Measurements from ENCODE around the gene ITGA8. TPM values are rescaled to one million over a fixed set of nuclear protein-coding genes. Genes with fewer than 3 reads are reported as not detected.

Gene ITGA8
- total RNA-seq, 1 experiment from 2014 or later = 0.03 TPM

DNA sequence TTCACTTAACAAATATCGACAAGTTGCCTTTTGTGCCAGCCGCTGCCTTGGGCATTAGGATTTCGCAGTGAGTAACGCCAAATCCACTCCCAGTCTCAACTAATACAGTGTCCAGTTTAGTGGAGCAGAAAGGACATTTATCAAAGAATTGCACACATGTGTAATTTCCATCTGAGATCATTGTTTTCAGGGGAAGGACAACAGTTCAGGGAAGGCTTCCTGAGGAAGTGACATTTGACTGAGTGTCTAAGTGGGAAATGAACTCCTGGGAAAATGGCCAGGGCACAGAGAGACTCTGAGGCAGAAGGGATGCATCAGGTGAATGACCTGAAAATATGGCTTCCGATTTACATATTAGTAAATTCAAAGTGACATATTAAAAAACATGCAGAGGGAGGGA lies 89.4 kb downstream of the ITGA8 start:
- Histone ChIP-seq H3K27me3 (ENCODE audit: control insufficient read depth, insufficient read depth, low read length) (no peaks in the 10 kb centered on the region), H3K36me3 (replicated peaks; ENCODE audit: control insufficient read depth, insufficient read depth, low read length) (no peaks in the 10 kb centered on the region), H3K4me3 (ENCODE audit: insufficient read depth, low read depth, low read length) (no peak overlapping the region)
- no peak for DNase-seq

DNA sequence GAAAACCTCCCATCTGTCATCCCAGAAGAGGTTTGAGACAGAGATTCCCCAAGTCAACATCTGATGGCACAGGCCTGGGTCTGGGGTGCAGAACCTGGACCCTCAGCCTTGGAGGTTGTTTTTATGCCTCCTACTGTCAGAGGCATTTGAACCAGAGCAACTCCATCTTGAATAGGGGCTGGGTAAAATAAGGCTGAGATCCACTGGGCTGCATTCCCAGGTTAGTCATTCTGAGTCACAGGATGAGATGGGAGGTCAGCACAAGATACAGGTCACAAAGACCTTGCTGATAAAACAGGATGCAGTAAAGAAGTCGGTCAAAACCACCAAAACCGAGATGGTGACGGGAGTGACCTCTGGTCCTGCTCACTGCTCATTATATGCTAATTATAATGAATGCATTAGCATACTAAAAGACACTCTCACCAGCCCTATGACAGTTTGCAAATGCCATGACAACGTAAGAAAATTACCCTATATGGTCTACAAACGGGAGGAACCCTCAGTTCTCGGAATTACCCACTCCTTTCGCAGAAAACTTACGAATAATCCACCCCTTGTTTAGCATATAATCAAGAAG lies 92.0 kb downstream of the ITGA8 start:
- Histone ChIP-seq H3K27me3 (ENCODE audit: control insufficient read depth, insufficient read depth, low read length) (no peaks in the 10 kb centered on the region), H3K4me3 (ENCODE audit: insufficient read depth, low read depth, low read length) (no peak overlapping the region), H3K36me3 (replicated peaks; ENCODE audit: control insufficient read depth, insufficient read depth, low read length) (no peaks in the 10 kb centered on the region)
- DNase-seq = no peak

DNA sequence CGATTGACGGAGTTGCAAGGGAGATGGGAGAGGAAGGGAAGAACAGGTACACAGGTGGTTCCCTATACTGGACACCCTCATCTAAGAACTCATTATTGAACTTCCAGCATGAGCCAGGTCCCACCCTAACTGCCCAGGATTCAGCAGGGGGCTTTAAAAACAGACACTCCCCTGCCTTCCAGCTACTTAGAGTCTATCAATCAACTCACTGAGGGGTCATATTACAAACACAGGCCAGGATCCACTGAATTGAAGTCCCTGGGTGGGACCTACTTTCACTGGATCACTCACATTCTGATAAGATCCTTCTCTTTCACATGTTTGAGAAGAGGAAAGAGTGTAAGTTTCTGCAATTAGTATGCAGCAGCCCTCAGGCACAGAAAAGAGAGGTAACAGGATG lies 92.8 kb downstream of the ITGA8 start:
- Histone ChIP-seq H3K36me3 (replicated peaks; ENCODE audit: control insufficient read depth, insufficient read depth, low read length) (no peaks in the 10 kb centered on the region), H3K4me3 (ENCODE audit: insufficient read depth, low read depth, low read length) (no peak overlapping the region)

DNA sequence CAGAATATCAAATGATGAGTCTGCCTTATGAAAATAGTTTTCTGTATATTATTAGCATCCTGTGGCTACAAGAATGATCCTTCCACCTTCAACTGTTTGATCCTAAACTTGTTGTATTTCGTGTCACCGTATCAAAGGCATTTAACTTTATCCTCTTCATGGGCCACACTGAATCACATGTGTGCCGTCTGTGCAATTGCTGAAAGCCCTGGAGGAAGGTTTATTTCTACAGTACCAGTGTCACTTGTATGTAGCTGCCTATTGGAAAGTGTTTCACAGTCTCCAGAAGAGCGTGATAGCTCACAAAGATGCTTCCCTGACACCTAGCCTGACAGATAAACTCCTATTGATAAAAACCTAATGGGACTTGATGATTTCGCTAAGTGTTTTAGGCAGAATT lies 94.5 kb downstream of the ITGA8 start:
- Histone ChIP-seq H3K4me3 (ENCODE audit: insufficient read depth, low read depth, low read length) (no peak overlapping the region), H3K27me3 (ENCODE audit: control insufficient read depth, insufficient read depth, low read length) (no peaks in the 10 kb centered on the region), H3K36me3 (replicated peaks; ENCODE audit: control insufficient read depth, insufficient read depth, low read length) (no peaks in the 10 kb centered on the region)
- DNase-seq = no peak

More for the DNA sequence above, 92.8 kb downstream of the ITGA8 start:
- DNase-seq = no peak
- no peaks in the 10 kb centered on the region for H3K27me3 ChIP-seq (ENCODE audit: control insufficient read depth, insufficient read depth, low read length)

DNA sequence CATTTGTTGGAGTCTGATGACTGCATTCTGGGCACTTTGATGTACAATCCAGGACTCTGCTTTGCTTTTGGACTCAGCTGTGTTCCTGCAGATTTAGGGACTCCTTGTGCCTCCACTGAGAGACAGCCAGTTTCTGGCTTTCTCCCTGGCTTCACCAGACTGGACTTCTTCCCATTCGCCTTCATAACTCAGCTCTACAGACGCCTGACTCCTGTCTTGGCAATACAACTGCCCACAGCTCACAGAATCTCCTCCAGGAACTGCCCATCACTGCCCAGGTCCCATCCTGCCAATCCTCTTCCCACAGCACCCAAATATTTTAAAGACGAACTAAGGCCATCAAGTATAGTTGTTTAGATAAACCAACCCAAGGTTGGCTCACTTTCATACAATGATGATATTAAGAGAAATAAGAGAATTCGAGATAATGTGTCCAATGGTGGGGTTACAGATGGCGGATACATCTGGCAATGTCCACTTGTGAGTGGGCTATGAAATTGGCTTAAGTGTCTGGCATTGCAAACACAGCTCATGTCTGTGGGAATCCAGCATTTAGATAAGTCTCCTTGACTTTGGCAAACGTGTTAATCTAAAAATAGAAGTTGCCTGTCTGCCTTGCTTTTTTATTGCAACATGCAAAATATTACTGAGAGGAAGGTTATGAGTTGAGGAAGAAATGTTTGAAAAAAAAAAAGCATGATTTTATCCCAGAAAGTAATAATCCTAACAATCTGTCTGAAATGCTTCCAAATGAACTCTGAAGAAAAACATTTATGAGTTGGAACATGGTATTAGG lies 95.1 kb downstream of the ITGA8 start:
- no peaks in the 10 kb centered on the region for H3K27me3 ChIP-seq (ENCODE audit: control insufficient read depth, insufficient read depth, low read length)
- no peak overlapping the region for H3K4me3 ChIP-seq (ENCODE audit: insufficient read depth, low read depth, low read length)
- no peaks in the 10 kb centered on the region for H3K36me3 ChIP-seq (replicated peaks; ENCODE audit: control insufficient read depth, insufficient read depth, low read length)
- DNase-seq = no peak

DNA sequence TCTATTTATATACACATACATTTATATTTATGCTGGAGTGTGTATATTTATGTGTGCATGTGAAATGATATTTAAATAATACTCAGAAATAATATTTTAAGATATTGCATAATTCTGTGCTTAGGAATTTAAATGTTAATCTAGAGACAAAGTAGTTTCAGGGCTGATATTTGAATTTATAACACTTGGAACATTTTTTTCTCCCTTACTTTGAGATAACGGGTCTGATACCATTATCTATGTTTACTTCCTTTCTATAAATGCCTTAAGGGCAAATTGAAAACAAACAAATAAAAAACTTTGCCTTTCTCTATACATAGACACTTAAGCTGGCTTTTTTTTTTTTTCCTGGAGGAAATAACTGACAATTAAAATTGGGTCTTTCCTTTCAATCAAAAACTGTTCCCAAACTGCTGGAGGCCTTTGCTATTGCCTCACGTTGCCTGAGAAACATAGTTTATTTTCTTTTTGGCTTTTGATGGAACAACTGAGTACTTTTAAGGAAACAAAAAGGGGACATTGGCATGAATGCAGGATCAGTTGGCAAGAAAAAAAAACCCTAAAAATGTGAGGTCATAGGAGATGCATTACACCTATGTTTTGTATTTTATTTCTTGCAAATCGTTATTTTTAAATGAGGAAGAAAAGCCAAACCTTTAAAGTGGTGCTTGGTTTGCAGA lies 98.7 kb downstream of the ITGA8 start:
- Histone ChIP-seq H3K36me3 (replicated peaks; ENCODE audit: control insufficient read depth, insufficient read depth, low read length) (no peaks in the 10 kb centered on the region), H3K4me3 (ENCODE audit: insufficient read depth, low read depth, low read length) (no peak overlapping the region), H3K27me3 (ENCODE audit: control insufficient read depth, insufficient read depth, low read length) (no peaks in the 10 kb centered on the region)
- no peak for DNase-seq

DNA sequence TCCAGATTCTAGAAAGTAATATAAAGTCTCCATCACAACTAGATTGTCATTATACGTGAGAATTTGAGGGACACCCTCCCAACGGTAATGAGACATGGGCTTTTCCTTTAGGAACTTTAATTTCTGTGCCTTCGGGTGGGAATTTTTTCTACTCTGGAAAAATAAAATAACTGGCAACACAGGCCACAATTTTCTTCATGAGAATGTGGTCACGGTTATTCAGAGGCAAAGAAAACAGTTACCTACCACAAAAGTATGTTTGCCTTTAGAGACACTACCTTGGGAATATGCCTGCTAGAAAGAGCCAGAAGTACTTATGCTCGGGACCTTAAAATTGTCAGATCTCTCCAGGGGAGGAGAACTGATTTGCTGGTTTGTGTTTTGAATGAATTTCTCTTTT lies 99.4 kb downstream of the ITGA8 start:
- Histone ChIP-seq H3K36me3 (replicated peaks; ENCODE audit: control insufficient read depth, insufficient read depth, low read length) (no peaks in the 10 kb centered on the region), H3K27me3 (ENCODE audit: control insufficient read depth, insufficient read depth, low read length) (no peaks in the 10 kb centered on the region), H3K4me3 (ENCODE audit: insufficient read depth, low read depth, low read length) (no peak overlapping the region)
- no peak for DNase-seq

DNA sequence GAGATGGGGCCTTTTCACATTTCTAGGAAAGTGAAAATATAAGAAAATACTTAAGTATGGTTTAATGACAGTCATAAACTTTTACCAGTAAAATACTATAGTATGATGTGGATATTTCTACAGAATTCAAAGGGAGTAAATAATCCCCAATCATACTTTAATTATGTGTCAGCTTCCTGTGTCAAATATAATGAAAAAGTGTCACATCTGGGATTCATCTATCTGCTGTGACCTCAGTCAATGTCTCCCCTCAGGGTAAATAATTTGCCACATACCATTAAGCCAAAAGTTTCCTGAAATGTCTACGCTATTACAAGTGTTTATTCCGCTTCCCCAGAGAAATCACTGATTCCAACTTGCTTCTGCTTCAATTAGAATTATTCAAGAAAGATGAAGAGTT lies 110.5 kb downstream of the ITGA8 start:
- Histone ChIP-seq H3K4me3 (ENCODE audit: insufficient read depth, low read depth, low read length) (no peak overlapping the region), H3K27me3 (ENCODE audit: control insufficient read depth, insufficient read depth, low read length) (no peaks in the 10 kb centered on the region), H3K36me3 (replicated peaks; ENCODE audit: control insufficient read depth, insufficient read depth, low read length) (no peaks in the 10 kb centered on the region)
- DNase-seq = no peak

DNA sequence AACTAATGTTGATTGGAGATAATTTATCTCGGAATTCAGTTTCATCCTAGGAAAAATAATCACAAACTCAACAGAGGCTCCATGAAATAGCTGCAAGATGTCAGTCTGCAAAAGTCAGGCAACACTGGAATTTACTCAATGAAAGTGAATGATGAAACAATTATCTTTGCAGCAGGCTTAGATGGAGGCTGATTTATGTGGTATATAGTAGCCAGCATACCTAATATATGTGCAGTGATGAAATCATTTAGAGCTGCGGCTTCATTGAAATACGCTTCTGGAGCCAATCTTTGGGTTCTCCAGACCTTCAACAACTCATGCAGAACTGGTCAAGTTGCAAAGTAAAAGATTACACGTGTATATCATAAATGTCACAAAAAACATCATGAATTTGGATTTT lies 113.3 kb downstream of the ITGA8 start:
- DNase-seq = no peak
- no peaks in the 10 kb centered on the region for H3K36me3 ChIP-seq (replicated peaks; ENCODE audit: control insufficient read depth, insufficient read depth, low read length)
- H3K4me3 ChIP-seq (ENCODE audit: insufficient read depth, low read depth, low read length) = no peak overlapping the region
- H3K27me3 ChIP-seq (ENCODE audit: control insufficient read depth, insufficient read depth, low read length) = no peaks in the 10 kb centered on the region

DNA sequence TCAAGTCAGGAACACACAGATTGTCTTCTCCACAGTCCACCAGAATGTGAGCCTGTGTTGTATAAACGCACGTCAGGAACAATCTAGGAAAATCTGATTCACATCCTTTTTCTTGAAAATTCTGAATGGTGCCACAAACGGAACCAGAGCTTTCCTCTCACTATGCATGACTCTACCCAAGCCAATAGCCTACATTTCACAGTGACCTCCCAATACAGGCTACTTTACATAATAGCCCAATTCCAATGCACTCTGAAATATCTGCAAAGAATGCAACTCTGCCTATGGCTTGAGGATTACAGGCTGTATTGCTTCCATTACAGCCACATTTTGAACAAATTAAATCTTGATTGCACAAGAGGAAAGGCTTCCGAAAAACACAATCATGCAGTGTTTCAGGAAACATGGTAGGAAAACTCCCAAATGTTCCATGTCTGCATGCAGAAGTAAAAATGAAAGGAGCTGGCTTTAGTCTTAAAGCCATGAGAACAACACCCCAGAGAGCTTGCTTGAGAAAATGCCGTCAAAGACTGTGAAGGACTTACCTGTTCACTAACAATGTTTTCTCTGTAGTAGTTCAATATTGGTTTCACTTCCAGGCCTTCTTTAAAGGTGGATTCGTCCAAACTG lies 113.9 kb downstream of the ITGA8 start:
- no peak for DNase-seq
- Histone ChIP-seq H3K27me3 (ENCODE audit: control insufficient read depth, insufficient read depth, low read length) (no peaks in the 10 kb centered on the region), H3K4me3 (ENCODE audit: insufficient read depth, low read depth, low read length) (no peak overlapping the region), H3K36me3 (replicated peaks; ENCODE audit: control insufficient read depth, insufficient read depth, low read length) (no peaks in the 10 kb centered on the region)

DNA sequence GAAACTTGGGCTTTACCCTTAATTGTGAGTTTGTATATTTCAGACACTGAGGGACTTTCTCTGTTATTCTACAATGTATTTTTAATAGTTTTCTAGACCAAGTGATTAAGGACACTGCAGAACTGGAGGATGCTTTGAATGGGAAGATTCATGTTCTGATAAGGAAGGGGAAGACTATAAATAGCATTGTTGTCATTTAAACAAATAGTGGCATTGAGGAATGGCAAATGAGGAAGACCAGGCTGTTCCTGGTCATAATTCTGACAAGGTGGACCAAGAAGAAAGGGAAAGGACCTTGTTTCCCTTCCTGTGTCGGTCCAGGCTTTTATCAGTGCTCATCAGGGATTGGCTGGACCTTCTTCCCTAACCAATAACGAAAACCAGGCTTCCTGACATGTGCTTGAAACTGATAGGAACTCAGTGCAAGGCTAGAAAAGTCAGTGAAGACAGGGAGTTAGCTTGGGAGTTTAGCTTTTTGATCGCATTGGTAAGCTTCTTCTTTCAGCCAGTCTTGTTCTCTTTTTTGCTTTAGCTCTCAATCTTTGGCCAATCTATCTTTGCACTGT lies 116.2 kb downstream of the ITGA8 start:
- H3K4me3 ChIP-seq (ENCODE audit: insufficient read depth, low read depth, low read length) = no peak overlapping the region
- H3K36me3 ChIP-seq (replicated peaks; ENCODE audit: control insufficient read depth, insufficient read depth, low read length) = no peaks in the 10 kb centered on the region
- no peak for DNase-seq
- no peaks in the 10 kb centered on the region for H3K27me3 ChIP-seq (ENCODE audit: control insufficient read depth, insufficient read depth, low read length)

DNA sequence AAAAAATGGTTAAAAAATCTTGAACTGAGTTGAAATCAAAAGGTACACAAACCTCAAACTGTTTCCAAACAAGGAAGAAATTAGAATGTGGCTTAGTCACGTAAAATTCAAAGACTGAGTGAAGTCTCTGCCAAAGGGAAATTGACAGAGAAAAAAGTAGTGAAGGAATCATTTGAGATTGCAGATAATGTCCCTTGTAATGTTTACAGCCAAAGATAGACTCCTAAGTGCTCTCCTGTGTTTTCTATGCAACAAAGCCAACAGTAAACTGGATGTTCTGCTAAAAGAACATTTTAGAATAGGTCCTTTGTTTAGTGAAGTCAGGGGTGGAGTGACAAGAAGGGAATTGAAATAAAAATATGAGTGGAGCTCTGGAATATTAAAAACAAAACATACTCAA lies 117.9 kb downstream of the ITGA8 start:
- no peak overlapping the region for H3K4me3 ChIP-seq (ENCODE audit: insufficient read depth, low read depth, low read length)
- no peak for DNase-seq

DNA sequence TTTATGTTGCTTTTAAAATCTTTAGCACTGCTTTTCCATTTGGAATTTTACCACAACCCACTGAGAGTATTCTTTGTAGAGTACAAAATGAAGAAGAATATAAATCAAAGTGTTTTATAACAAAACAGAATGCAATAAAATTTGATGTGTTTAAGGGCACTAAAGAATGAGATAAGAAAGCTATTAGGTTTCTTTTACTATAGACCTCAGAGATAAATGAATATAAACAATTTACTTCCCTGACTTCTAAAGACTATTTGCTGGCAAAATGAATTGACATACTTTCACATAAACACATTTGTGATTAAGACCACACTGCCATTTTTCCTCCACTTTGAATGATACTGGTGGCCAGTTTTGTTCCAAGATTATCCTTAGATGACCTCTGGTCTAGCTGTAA lies 124.5 kb downstream of the ITGA8 start:
- H3K27me3 ChIP-seq (ENCODE audit: control insufficient read depth, insufficient read depth, low read length) = no peaks in the 10 kb centered on the region
- no peaks in the 10 kb centered on the region for H3K36me3 ChIP-seq (replicated peaks; ENCODE audit: control insufficient read depth, insufficient read depth, low read length)
- no peak overlapping the region for H3K4me3 ChIP-seq (ENCODE audit: insufficient read depth, low read depth, low read length)
- DNase-seq = no peak

More for the DNA sequence above, 117.9 kb downstream of the ITGA8 start:
- no peaks in the 10 kb centered on the region for H3K27me3 ChIP-seq (ENCODE audit: control insufficient read depth, insufficient read depth, low read length)
- H3K36me3 ChIP-seq (replicated peaks; ENCODE audit: control insufficient read depth, insufficient read depth, low read length) = no peaks in the 10 kb centered on the region

DNA sequence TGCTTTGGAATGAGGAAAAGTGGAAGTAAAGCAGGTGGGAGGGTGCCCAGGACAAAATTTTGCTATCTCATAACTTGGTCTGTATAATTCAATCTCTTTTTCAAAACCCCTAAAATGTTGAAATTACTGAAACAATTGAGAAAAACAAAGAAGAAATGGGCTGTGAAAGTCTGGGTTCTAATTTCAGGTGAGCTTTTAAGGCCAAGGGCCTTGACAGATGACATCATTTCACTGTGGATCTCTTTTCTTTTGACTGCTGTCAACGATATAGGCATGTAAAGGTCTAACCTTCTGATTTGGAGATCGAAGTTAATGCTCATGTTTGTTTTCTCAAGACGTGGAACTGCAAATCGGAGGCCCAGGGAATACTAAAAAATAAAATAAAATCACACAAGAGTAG lies 127.8 kb downstream of the ITGA8 start:
- no peaks in the 10 kb centered on the region for H3K27me3 ChIP-seq (ENCODE audit: control insufficient read depth, insufficient read depth, low read length)
- H3K4me3 ChIP-seq (ENCODE audit: insufficient read depth, low read depth, low read length) = no peak overlapping the region
- DNase-seq = no peak
- no peaks in the 10 kb centered on the region for H3K36me3 ChIP-seq (replicated peaks; ENCODE audit: control insufficient read depth, insufficient read depth, low read length)
